ENCODE data around the gene ATG2A. TPM values are rescaled to one million over a fixed set of nuclear protein-coding genes. Genes with fewer than 3 reads are reported as not detected.

Gene ATG2A
- total and polyA plus RNA-seq, 9 of the 15 experiments (the other 6 are each of a cell fraction or from before 2014, with no cell fraction given) = 0.25 to 45.9 (median 5.2) TPM

DNA sequence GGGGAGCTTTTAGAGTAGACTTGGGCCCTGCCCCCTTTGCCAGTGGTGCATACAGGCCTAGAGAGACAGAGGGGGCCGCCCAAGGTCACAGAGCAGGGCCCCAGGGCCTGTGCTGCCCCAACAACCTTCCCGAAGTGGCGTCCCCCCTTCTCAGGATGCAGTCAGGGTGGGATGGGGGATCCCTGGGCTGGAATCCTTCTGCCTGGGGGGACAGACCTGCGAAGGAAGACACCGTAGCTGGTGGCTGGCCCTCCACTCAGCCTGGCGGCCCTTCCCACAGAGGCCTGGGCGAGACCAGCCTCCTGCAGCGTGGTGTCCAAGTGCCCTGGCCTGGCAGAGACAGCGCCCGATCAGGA lies 24.2 kb downstream of the ATG2A start:
- no peaks in the 10 kb centered on the region for H3K79me2 ChIP-seq (ENCODE audit: control insufficient read depth, insufficient read depth, low read length)
- 86% methylated on average over 10 of the region's 10 CpGs for WGBS (ENCODE audit: insufficient coverage, low coverage, missing lambda C conversion rate)
- H2AFZ ChIP-seq (ENCODE audit: low read depth, low read length) = no peak overlapping the region
- DNase-seq (ENCODE audit: extremely low read depth in 1 of 4, low spot score in 3 of 4) = no peak
- H3K9me1 ChIP-seq (ENCODE audit: control insufficient read depth, insufficient read depth, low read length) = no peaks in the 10 kb centered on the region
- H3K4me1 ChIP-seq (replicated peaks in 1 of 2; ENCODE audit: control insufficient read depth in 2 of 2, insufficient read depth in 2 of 2, low read length in 2 of 2) = peaks cover 26 to 87% of the 10 kb centered on the region in 2 experiments
- no peaks in the 10 kb centered on the region for H3K9me3 ChIP-seq (replicated peaks; ENCODE audit: control insufficient read depth, insufficient read depth, low read depth, low read length)
- peaks cover 29% of the 10 kb centered on the region; the same call in 1 of the 3 replicates for H3K36me3 ChIP-seq (ENCODE audit: control insufficient read depth, insufficient read depth, low read length)
- no peak for ATAC-seq
- H3K4me2 ChIP-seq (ENCODE audit: insufficient read depth, low read length) = no peak overlapping the region
- no peaks in the 10 kb centered on the region for H4K20me1 ChIP-seq (replicated peaks; ENCODE audit: control insufficient read depth, insufficient read depth, low read length)
- peak overlapping the region in 1 of 2 experiments; percentile 60; a peak in 2 of 4 replicates for H3K9ac ChIP-seq (ENCODE audit: insufficient read depth in 1 of 2, low read depth in 2 of 2, low read length in 2 of 2)
- in situ Hi-C loops (cut with MboI) = loop anchor here (5.0 kb wide), 2 partner anchors 46 to 106 kb away; no protein-coding TSS in a partner anchor
- TF ChIP-seq POLR2G (IDR thresholded peaks at IDR 0.05; ENCODE audit: low read depth, low read length) (0 out of 2 replicates have a peak, but pooled peaks have one; percentile 23), IRF1 (CRISPR knock-in tag; IDR thresholded peaks at IDR 0.05; ENCODE audit: borderline replicate concordance) (no peak)
- no peak overlapping the region for H3K4me3 ChIP-seq
- intact Hi-C loops (cut with micrococcal nuclease) = loop anchor here (5.0 kb wide), 1 partner anchor 106 kb away; no protein-coding TSS in a partner anchor
- no peaks in the 10 kb centered on the region for H3K27me3 ChIP-seq (ENCODE audit: control insufficient read depth in 2 of 2, insufficient read depth in 2 of 2, low read length in 2 of 2)
- no TSS peak for BruUV-seq (replicated peaks)
- no peak overlapping the region for H3K27ac ChIP-seq (ENCODE audit: extremely low read depth, low read depth, low read length)
- POLR2A ChIA-PET = interaction anchor here (0.8 to 1.5 kb wide), 4 partner anchors 11 to 44 kb away, joined by 3 to 4 read pairs (median 3); no protein-coding TSS in a partner anchor
- CTCF ChIA-PET (ENCODE audit: low intra/inter-chr PET ratio) = interaction anchor here (0.5 to 3.4 kb wide), 3 partner anchors 45 to 105 kb away, joined by 4 to 39 read pairs (median 13); no protein-coding TSS in a partner anchor
- FAIRE-seq = no peak

GRCh38 chr11:64892411-64892831 lies 24.6 kb downstream of the ATG2A start:
- peak; percentile 0; the same call in 1 of the 2 replicates for TF ChIP-seq POLR2G (IDR thresholded peaks at IDR 0.05; ENCODE audit: low read depth, low read length)
- TF ChIP-seq SUPT5H (IDR thresholded peaks at IDR 0.05) = no peak
- TF ChIP-seq, protein P1, sequence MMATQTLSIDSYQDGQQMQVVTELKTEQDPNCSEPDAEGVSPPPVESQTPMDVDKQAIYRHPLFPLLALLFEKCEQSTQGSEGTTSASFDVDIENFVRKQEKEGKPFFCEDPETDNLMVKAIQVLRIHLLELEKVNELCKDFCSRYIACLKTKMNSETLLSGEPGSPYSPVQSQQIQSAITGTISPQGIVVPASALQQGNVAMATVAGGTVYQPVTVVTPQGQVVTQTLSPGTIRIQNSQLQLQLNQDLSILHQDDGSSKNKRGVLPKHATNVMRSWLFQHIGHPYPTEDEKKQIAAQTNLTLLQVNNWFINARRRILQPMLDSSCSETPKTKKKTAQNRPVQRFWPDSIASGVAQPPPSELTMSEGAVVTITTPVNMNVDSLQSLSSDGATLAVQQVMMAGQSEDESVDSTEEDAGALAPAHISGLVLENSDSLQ (IDR thresholded peaks at IDR 0.05) = peak; percentile 46; the same call in 1 of the 2 replicates
- peak; percentile 51 for TF ChIP-seq ZFP36 (IDR thresholded peaks at IDR 0.05; ENCODE audit: low read depth, low read length, partially characterized antibody)
- Histone ChIP-seq H3K79me2 (ENCODE audit: control insufficient read depth, insufficient read depth, low read length) (no peaks in the 10 kb centered on the region), H3K27me3 (ENCODE audit: control insufficient read depth in 2 of 2, insufficient read depth in 2 of 2, low read length in 2 of 2) (no peaks in the 10 kb centered on the region), H3K4me2 (ENCODE audit: insufficient read depth, low read length) (no peak overlapping the region), H3K36me3 (ENCODE audit: control insufficient read depth, insufficient read depth, low read length) (peaks cover 25% of the 10 kb centered on the region; the same call in 1 of the 3 replicates), H3K4me1 (replicated peaks in 1 of 2; ENCODE audit: control insufficient read depth in 2 of 2, insufficient read depth in 2 of 2, low read length in 2 of 2) (peaks cover 29 to 91% of the 10 kb centered on the region in 2 experiments), H3K9me1 (ENCODE audit: control insufficient read depth, insufficient read depth, low read length) (no peaks in the 10 kb centered on the region), H3K9ac (ENCODE audit: insufficient read depth in 1 of 2, low read depth in 2 of 2, low read length in 2 of 2) (peak overlapping the region in 1 of 2 experiments; percentile 60; a peak in 2 of 4 replicates), H3K27ac (ENCODE audit: extremely low read depth, low read depth, low read length) (no peak overlapping the region; the same call in 2 of the 3 replicates), H4K20me1 (replicated peaks; ENCODE audit: control insufficient read depth, insufficient read depth, low read length) (no peaks in the 10 kb centered on the region), H2AFZ (ENCODE audit: low read depth, low read length) (no peak overlapping the region), H3K9me3 (replicated peaks; ENCODE audit: control insufficient read depth, insufficient read depth, low read depth, low read length) (no peaks in the 10 kb centered on the region), H3K4me3 (no peak overlapping the region)
- FAIRE-seq = no peak
- WGBS (ENCODE audit: insufficient coverage, low coverage, missing lambda C conversion rate) = 73% methylated on average over 10 of the region's 11 CpGs
- DNase-seq (ENCODE audit: extremely low read depth in 1 of 4, low spot score in 3 of 4) = no peak
- intact Hi-C loops (cut with micrococcal nuclease) (loop anchor here (5.0 kb wide), 1 partner anchor 105 kb away; no protein-coding TSS in a partner anchor), in situ Hi-C loops (cut with MboI) (loop anchor here (5.0 kb wide), 2 partner anchors 45 to 105 kb away; no protein-coding TSS in a partner anchor)
- no TSS peak for BruUV-seq (replicated peaks)
- ChIA-PET POLR2A (interaction anchor here (0.8 to 1.5 kb wide), 4 partner anchors 11 to 43 kb away, joined by 3 to 4 read pairs (median 3); no protein-coding TSS in a partner anchor), CTCF (ENCODE audit: low intra/inter-chr PET ratio) (interaction anchor here (2.4 to 3.4 kb wide), 2 partner anchors 45 to 104 kb away, joined by 13 to 39 read pairs; no protein-coding TSS in a partner anchor)
- no peak for ATAC-seq

Measured in K562 (cell line).